ENCODE measurements around the gene KCNMA1.

The KCNMA1 gene

GRCh38 chr10:76928565-76928964, 709.0 kb downstream of the KCNMA1 start:
- no peaks in the 10 kb centered on the region for H3K27me3 ChIP-seq (replicated peaks; ENCODE audit: control insufficient read depth, insufficient read depth, low read length, poor library complexity, severe bottlenecking)
- H3K36me3 ChIP-seq (ENCODE audit: control insufficient read depth, insufficient read depth, low read length) = no peaks in the 10 kb centered on the region
- H3K9me3 ChIP-seq (ENCODE audit: control insufficient read depth, low read length) = no peaks in the 10 kb centered on the region

DNA sequence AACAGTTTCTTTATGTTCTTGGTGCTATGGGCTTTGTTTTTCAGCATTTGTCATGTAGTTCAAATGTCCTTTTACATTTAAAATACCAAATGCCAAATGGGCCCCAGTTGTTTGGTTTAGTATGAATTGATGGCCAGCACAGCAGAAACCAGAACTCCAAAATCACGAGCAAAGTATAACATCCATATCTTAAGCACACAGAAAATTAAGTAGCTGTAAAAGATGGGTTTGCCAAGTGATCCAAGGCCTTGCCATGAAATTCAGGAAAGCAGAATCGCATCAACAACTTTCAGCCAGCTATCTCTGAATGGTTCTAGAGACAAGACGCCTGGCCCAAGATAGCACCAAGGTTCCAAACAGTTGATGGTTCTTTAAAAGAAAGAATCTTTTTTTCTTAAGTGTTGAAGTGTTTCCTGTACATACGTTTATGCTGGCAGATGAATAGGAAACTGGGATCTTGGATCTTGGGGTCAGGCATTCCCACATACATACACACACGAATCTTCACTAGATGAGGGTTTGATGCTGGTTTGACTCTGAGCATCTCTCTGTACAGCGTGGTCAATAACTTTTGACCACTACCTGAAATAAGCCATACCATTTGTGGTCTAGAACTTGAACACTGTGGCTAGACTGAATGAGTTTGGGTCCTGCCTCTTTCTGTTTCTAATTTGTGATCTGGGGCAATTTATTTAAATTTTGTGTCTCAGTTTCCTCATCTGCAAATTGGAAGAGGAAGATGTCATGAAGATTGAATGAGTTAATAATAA, 711.8 kb downstream of the KCNMA1 start:
- Histone ChIP-seq H3K4me1 (ENCODE audit: control insufficient read depth, insufficient read depth, low read length, poor library complexity, severe bottlenecking) (no peaks in the 10 kb centered on the region), H3K4me3 (ENCODE audit: insufficient read depth, low read depth, low read length, poor library complexity, severe bottlenecking) (no peak overlapping the region), H3K27ac (ENCODE audit: insufficient read depth, low read length, poor library complexity, severe bottlenecking) (no peak overlapping the region), H3K36me3 (ENCODE audit: control insufficient read depth, insufficient read depth, low read length) (no peaks in the 10 kb centered on the region), H3K9me3 (ENCODE audit: control insufficient read depth, low read length) (no peaks in the 10 kb centered on the region), H3K27me3 (replicated peaks; ENCODE audit: control insufficient read depth, insufficient read depth, low read length, poor library complexity, severe bottlenecking) (no peaks in the 10 kb centered on the region)
- no peak for DNase-seq

More at GRCh38 chr10:76928565-76928964, 709.0 kb downstream of the KCNMA1 start:
- Histone ChIP-seq H3K4me3 (ENCODE audit: insufficient read depth, low read depth, low read length, poor library complexity, severe bottlenecking) (no peak overlapping the region), H3K4me1 (ENCODE audit: control insufficient read depth, insufficient read depth, low read length, poor library complexity, severe bottlenecking) (no peaks in the 10 kb centered on the region), H3K27ac (ENCODE audit: insufficient read depth, low read length, poor library complexity, severe bottlenecking) (no peak overlapping the region)
- DNase-seq = no peak

- Histone ChIP-seq H3K4me1 (ENCODE audit: control insufficient read depth, insufficient read depth, low read length, poor library complexity, severe bottlenecking) (no peaks in the 10 kb centered on the region), H3K27ac (ENCODE audit: insufficient read depth, low read length, poor library complexity, severe bottlenecking) (no peak overlapping the region), H3K9me3 (ENCODE audit: control insufficient read depth, low read length) (no peaks in the 10 kb centered on the region), H3K4me3 (ENCODE audit: insufficient read depth, low read depth, low read length, poor library complexity, severe bottlenecking) (no peak overlapping the region), H3K27me3 (replicated peaks; ENCODE audit: control insufficient read depth, insufficient read depth, low read length, poor library complexity, severe bottlenecking) (no peaks in the 10 kb centered on the region), H3K36me3 (ENCODE audit: control insufficient read depth, insufficient read depth, low read length) (no peaks in the 10 kb centered on the region)
- no peak for DNase-seq
Observed at GRCh38 chr10:76922666-76923065, 714.9 kb downstream of the KCNMA1 start.

GRCh38 chr10:76921383-76922010, 716.1 kb downstream of the KCNMA1 start:
- Histone ChIP-seq H3K27ac (ENCODE audit: insufficient read depth, low read length, poor library complexity, severe bottlenecking) (no peak overlapping the region), H3K27me3 (replicated peaks; ENCODE audit: control insufficient read depth, insufficient read depth, low read length, poor library complexity, severe bottlenecking) (no peaks in the 10 kb centered on the region), H3K36me3 (ENCODE audit: control insufficient read depth, insufficient read depth, low read length) (no peaks in the 10 kb centered on the region), H3K4me3 (ENCODE audit: insufficient read depth, low read depth, low read length, poor library complexity, severe bottlenecking) (no peak overlapping the region), H3K4me1 (ENCODE audit: control insufficient read depth, insufficient read depth, low read length, poor library complexity, severe bottlenecking) (no peaks in the 10 kb centered on the region), H3K9me3 (ENCODE audit: control insufficient read depth, low read length) (no peaks in the 10 kb centered on the region)
- DNase-seq = no peak

GRCh38 chr10:76920581-76920980, 717.0 kb downstream of the KCNMA1 start:
- H3K4me3 ChIP-seq (ENCODE audit: insufficient read depth, low read depth, low read length, poor library complexity, severe bottlenecking) = no peak overlapping the region
- H3K9me3 ChIP-seq (ENCODE audit: control insufficient read depth, low read length) = no peaks in the 10 kb centered on the region
- no peaks in the 10 kb centered on the region for H3K4me1 ChIP-seq (ENCODE audit: control insufficient read depth, insufficient read depth, low read length, poor library complexity, severe bottlenecking)
- no peak overlapping the region for H3K27ac ChIP-seq (ENCODE audit: insufficient read depth, low read length, poor library complexity, severe bottlenecking)
- H3K36me3 ChIP-seq (ENCODE audit: control insufficient read depth, insufficient read depth, low read length) = no peaks in the 10 kb centered on the region
- H3K27me3 ChIP-seq (replicated peaks; ENCODE audit: control insufficient read depth, insufficient read depth, low read length, poor library complexity, severe bottlenecking) = no peaks in the 10 kb centered on the region
- no peak for DNase-seq

DNA sequence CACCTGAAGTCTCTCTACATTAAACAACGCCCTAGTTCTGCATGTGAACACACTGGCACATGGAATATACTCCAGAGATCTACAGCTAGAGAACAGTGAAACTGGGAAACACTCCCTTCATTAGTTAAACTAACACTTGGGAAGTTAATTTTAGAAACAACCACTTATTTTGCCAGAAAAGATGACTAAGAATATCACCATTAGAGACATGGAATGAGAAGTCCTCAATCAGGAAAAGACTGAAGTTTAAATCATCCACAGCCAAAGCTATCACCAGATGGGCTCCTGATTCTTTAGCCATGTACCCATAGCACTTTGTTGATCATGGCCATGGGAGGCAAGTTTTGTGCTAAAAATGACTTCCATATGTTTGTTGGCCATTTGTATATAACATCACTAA, 719.5 kb downstream of the KCNMA1 start:
- no peaks in the 10 kb centered on the region for H3K4me1 ChIP-seq (ENCODE audit: control insufficient read depth, insufficient read depth, low read length, poor library complexity, severe bottlenecking)
- H3K27me3 ChIP-seq (replicated peaks; ENCODE audit: control insufficient read depth, insufficient read depth, low read length, poor library complexity, severe bottlenecking) = no peaks in the 10 kb centered on the region
- no peaks in the 10 kb centered on the region for H3K36me3 ChIP-seq (ENCODE audit: control insufficient read depth, insufficient read depth, low read length)
- no peaks in the 10 kb centered on the region for H3K9me3 ChIP-seq (ENCODE audit: control insufficient read depth, low read length)
- no peak overlapping the region for H3K4me3 ChIP-seq (ENCODE audit: insufficient read depth, low read depth, low read length, poor library complexity, severe bottlenecking)
- DNase-seq = no peak
- no peak overlapping the region for H3K27ac ChIP-seq (ENCODE audit: insufficient read depth, low read length, poor library complexity, severe bottlenecking)

DNA sequence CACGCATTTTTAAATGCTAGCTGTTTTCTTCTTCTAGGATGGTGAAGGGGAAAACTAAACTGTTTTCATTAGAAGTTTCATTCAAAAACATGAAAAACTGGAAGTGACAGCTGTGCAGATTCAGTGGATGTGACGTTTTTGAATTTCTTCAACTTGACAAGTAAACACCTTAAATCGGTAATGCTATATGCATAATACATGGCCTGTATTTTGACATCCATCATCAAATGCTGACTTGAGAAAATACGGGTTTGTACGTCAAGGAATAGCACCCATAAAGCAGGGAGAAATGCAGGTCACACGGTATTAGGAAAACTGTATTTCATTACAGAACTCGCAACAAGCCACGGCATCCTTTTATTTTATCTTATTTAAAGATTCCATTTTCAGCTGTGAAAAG, 720.5 kb downstream of the KCNMA1 start:
- no peak overlapping the region for H3K4me3 ChIP-seq (ENCODE audit: insufficient read depth, low read depth, low read length, poor library complexity, severe bottlenecking)
- no peak for DNase-seq
- no peaks in the 10 kb centered on the region for H3K36me3 ChIP-seq (ENCODE audit: control insufficient read depth, insufficient read depth, low read length)
- H3K27ac ChIP-seq (ENCODE audit: insufficient read depth, low read length, poor library complexity, severe bottlenecking) = no peak overlapping the region
- no peaks in the 10 kb centered on the region for H3K27me3 ChIP-seq (replicated peaks; ENCODE audit: control insufficient read depth, insufficient read depth, low read length, poor library complexity, severe bottlenecking)
- no peaks in the 10 kb centered on the region for H3K4me1 ChIP-seq (ENCODE audit: control insufficient read depth, insufficient read depth, low read length, poor library complexity, severe bottlenecking)
- no peaks in the 10 kb centered on the region for H3K9me3 ChIP-seq (ENCODE audit: control insufficient read depth, low read length)

- DNase-seq = no peak
- Histone ChIP-seq H3K4me1 (ENCODE audit: control insufficient read depth, insufficient read depth, low read length, poor library complexity, severe bottlenecking) (no peaks in the 10 kb centered on the region), H3K27ac (ENCODE audit: insufficient read depth, low read length, poor library complexity, severe bottlenecking) (no peak overlapping the region)
Observed at GRCh38 chr10:76916536-76916935, 721.1 kb downstream of the KCNMA1 start.

GRCh38 chr10:76915316-76915715, 722.3 kb downstream of the KCNMA1 start:
- H3K4me3 ChIP-seq (ENCODE audit: insufficient read depth, low read depth, low read length, poor library complexity, severe bottlenecking) = no peak overlapping the region
- no peak for DNase-seq
- H3K4me1 ChIP-seq (ENCODE audit: control insufficient read depth, insufficient read depth, low read length, poor library complexity, severe bottlenecking) = no peaks in the 10 kb centered on the region
- no peaks in the 10 kb centered on the region for H3K27me3 ChIP-seq (replicated peaks; ENCODE audit: control insufficient read depth, insufficient read depth, low read length, poor library complexity, severe bottlenecking)
- no peak overlapping the region for H3K27ac ChIP-seq (ENCODE audit: insufficient read depth, low read length, poor library complexity, severe bottlenecking)
- H3K36me3 ChIP-seq (ENCODE audit: control insufficient read depth, insufficient read depth, low read length) = no peaks in the 10 kb centered on the region
- H3K9me3 ChIP-seq (ENCODE audit: control insufficient read depth, low read length) = no peaks in the 10 kb centered on the region

More at GRCh38 chr10:76916536-76916935, 721.1 kb downstream of the KCNMA1 start:
- no peaks in the 10 kb centered on the region for H3K27me3 ChIP-seq (replicated peaks; ENCODE audit: control insufficient read depth, insufficient read depth, low read length, poor library complexity, severe bottlenecking)
- no peaks in the 10 kb centered on the region for H3K36me3 ChIP-seq (ENCODE audit: control insufficient read depth, insufficient read depth, low read length)
- no peaks in the 10 kb centered on the region for H3K9me3 ChIP-seq (ENCODE audit: control insufficient read depth, low read length)
- H3K4me3 ChIP-seq (ENCODE audit: insufficient read depth, low read depth, low read length, poor library complexity, severe bottlenecking) = no peak overlapping the region

GRCh38 chr10:76911184-76911583, 726.4 kb downstream of the KCNMA1 start:
- Histone ChIP-seq H3K4me3 (ENCODE audit: insufficient read depth, low read depth, low read length, poor library complexity, severe bottlenecking) (no peak overlapping the region), H3K36me3 (ENCODE audit: control insufficient read depth, insufficient read depth, low read length) (no peaks in the 10 kb centered on the region), H3K27ac (ENCODE audit: insufficient read depth, low read length, poor library complexity, severe bottlenecking) (no peak overlapping the region), H3K9me3 (ENCODE audit: control insufficient read depth, low read length) (no peaks in the 10 kb centered on the region), H3K27me3 (replicated peaks; ENCODE audit: control insufficient read depth, insufficient read depth, low read length, poor library complexity, severe bottlenecking) (no peaks in the 10 kb centered on the region), H3K4me1 (ENCODE audit: control insufficient read depth, insufficient read depth, low read length, poor library complexity, severe bottlenecking) (no peaks in the 10 kb centered on the region)
- DNase-seq = no peak

Measured in effector memory CD4-positive, alpha-beta T cell (primary cell).